NCI-H748 (cell line): Measurements from ENCODE around the gene ALPK3.
"Not testable (repeated sequence)": the region's sequence is repeated elsewhere in the genome, so short reads cannot be mapped to it uniquely, and the experiment has no call there.

Experiments
- DNase-seq: peaks from one replicate; lab custom pipeline; 2025; ENCODE audit not compliant: unreplicated experiment; lab: John Stamatoyannopoulos, UW

The ALPK3 gene

DNA sequence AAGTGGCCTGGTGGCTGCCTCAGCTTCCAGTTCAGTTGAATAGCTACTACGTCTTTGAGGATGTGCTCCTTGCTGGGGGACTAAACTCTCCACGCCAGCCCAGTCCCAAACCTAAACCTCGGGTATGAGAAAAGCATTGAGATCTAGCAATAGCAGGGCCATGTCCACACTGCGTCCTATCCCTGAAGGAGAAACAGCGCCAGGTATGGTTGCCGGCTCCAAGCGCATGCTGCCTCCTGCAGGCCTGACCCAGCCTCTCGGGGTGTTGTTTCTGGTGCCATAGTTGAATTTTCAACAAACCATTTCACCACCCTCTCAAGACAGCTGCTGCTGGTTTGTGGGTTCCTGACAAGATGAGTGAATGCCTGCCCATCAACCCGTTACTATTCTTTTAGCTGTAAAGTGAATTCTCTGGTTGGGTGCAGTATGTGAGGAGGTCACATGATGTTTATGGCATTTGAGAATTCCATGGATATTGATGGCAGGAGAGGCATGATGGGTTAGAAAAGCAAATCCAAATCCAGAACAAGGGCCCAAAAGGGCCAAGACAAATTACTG lies 54.4 kb downstream of the ALPK3 start:
- DNase-seq: no peak

DNA sequence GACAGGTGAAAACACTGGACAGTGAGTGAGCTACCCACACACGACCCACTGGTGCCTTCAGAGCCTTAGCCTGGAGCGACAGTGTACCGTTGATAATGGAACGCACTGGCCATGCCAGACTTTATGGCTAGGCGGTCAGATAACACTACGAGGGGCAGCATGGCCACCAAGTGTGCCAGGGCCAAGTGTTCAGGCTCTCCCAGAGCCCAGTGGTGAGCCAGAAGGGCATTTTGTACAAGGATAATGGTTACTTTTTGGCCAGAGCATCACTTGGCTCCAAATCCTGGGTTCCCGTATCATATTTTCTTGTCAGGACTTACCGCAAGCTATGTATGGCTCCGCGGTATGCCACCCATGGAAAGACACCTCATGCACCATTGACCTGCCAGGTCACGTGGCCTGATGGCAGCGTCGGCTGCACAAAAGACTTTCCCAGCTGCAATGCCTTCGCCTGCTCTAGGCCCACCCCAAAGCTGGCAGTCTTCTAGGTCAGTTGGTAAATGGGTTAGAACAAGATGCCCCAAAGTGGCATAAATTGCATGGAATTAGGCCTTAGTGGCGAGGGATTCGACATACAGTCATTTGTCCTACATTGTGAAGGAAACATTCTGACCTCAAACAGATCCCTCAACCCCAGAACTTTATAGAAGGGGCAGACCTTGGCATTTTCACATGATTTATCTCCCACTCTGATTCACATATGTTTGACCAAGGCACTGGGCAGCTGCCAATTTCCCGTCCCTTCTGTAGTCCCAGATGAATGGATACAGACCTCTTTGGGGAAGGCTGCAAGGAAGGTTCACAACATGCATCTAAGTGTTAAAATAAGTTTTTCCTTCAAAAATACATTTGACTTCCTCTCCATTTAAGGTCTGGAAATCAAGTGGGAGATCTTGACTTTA lies 55.1 kb downstream of the ALPK3 start:
- DNase-seq: no peak

DNA sequence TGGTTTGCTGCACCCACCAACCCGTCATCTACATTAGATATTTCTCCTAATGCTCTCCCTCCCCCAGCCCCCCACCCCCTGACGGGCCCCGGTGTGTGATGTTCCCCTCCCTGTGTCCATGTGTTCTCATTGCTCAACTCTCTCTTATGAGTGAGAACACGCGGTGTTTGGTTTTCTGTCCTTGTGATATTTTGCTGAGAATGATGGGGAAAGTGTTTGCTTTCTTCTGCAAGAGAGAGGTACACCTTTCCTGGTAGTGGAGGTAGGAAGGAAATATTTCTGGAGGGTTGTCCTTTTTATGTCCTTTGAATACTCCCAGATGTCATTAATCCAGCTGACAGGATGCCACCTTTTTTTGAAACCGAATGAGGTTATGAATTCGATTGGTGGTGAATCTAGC lies 56.8 kb downstream of the ALPK3 start:
- DNase-seq: no peak

DNA sequence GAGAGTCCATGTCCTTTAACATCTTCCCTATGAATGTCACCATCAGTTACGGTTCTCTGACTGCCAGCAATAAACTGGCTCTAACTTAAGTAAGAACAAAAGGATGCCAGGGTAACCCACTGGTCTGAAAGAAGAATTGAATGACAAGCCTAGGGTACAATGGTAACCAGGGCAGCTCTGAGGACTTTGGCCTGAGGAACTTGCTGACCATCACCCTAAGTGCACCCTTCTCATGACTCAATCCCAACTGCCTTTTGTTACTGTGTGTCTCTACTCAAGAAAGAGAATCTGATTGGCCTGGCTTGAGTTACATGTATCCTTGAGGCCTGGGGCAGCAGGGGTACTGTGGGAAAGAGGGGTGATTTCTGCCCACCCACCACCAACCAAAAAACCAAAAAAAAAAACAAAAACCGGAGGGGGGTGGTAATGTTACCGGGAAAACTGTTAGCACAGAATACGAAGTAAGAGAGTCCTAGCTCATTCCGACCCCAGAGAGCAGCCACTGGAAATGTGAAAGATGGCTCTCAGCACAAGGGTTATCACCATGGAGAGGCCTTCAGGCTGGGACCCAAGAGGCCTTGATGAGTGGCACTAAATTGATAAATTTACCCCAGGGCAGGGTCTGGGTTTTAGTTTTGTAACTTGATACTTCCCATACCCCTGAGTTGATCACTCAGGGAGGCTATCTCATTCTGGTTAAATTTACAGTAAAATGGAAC lies 58.0 kb downstream of the ALPK3 start:
- no peak for DNase-seq

DNA sequence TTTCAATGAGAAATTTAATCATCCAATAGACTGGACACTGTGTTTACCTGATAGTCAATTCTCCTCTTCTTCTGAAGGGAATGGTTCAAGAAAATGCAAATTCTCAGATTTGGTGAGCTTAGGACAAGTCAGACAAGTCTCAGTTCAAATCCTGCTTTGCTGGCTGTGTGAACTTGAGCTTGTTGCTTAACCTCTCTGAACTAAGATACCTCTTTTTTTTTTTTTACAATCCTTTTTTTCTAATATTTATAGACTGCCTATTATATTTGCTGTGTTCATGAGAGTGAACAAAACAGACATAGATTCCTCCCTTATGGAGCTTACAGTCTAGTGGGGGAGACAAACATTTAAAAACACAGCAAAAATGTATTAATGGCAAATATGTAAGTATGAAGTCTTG lies 59.1 kb downstream of the ALPK3 start:
- no peak for DNase-seq

DNA sequence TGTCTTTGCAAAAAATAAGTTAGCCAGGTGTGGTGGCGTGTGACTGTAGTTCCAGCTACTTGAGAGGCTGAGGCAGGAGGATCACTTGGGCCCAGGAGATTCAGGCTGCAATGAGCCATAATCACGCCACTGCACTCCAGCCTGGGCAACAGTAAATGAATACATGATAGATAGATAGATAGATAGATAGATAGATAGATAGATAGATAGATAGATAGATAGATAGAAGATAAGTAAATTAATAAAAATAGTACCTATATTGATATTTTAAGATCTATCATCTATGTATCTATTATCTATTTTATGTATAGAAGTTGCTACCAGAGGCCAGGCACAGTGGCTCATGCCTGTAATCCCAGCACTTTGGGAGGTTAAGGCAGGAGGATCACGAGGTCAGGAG lies 60.5 kb downstream of the ALPK3 start:
- not testable (repeated sequence) for DNase-seq

DNA sequence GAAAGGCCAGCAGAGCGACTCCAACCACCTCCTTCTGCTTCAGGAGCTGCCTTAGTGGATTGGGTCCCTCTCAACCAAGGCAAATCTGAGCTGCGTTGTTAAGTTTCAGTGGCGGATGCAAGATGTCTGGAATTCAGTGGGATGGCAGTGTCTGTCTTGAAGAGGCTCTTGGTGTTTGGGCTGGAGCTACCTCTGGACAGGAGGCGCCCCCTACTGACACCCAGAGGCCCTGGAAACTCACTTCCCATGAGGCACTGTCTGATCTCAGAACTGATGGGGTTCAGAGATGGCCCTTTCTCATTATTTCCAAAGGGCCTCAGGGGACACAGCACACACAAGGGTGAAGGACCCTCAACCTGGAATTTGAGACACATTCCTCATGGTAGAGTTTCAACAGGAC lies 61.3 kb downstream of the ALPK3 start:
- DNase-seq: peak; percentile 28

DNA sequence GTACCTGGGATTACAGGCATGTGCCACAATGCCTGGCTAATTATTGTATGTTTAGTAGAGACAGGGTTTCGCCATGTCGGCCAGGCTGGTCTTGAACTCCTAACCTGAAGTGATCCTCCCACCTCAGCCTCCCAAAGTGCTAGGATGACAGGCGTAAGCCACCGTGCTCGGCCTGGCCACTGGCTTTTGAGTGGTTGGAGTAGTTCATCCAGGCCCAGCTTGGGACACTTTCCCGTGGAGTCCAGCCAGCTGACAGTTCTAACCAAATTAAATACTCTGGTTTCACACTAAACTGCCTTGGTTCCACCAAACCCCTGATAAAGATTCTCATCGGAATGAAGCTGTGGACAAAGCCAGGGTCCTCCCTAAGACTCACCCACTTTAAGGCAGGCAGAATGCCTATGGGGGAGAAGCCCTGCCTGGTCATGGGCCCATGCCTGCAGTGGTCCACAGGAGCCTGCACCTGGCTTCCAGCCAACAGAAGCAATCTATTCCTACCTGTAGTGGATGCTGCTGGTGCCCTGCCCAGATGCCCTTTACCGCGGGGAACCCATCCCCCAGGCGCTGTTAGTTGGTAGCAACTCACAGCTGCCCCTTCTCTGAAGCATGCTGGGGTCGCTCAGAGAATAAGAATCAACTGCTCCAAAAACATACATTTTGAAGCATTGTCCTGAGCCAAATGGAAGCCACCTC lies 62.1 kb downstream of the ALPK3 start:
- DNase-seq: peak; percentile 10

DNA sequence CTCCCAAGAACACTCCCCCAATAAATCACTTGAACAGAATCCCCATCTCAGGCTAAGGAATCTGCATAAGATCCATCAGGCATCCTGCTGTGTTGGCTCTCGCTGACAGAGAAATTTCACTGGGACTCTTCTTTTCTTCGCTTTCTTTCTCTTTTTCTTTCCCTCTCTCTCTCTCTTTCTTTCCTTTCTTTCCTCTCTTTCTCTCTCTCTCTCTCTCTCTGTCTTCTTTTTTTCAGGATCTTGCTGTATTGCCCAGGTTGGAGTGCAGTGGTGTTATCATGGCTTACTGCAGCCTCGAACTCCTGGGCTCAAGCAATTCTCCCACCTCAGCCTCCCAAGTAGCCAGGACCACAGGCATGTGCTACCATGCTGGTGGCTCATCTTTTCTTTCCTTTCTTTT lies 62.9 kb downstream of the ALPK3 start:
- DNase-seq: no peak

DNA sequence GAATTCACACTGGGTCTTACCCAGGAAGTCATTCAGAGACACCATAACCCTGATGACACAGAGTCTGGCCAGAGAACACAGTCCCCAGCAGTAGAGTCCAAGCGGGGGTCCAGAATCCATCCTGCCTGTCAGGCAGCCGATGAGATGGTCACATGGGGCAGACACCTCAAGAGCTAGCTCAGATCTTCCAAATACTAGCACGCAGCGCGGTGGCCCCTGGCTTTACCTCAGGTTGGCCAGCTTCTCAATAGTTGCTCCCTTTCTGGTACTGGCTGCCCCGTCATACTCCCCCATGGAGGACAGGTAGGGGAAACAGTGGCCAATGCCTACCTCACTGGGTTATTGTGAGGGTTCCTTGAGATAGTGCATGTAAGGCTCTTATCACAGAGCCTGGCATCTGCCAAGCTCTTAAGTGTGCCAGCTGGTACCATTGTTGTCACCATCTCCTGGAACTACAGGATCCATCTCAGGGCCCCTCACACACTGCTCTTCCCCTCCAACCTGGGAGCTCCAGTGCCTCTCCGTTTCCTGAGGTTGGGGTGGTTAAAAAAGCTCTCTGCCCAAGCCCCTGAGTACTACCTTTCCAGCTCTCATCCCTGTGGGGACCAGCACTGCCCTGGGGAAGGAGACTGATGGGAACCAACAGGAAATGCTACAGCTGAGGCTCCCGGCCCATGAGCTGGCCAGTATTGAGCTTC lies 63.8 kb downstream of the ALPK3 start:
- no peak for DNase-seq

DNA sequence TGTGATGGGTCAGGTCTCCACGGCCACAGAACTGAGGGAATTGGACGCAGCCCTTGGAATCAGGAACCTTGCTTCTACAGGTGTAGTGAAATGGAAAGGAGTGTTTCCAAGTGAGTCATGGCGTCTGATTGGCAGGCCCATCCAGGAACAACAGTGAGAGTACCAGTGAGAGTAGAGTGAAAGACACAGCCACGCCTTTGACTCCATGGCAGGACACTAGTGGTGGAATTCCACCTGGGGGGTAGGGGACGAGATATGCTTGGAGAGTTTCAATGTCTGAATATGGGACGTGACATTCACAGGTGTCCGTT lies 64.3 kb downstream of the ALPK3 start:
- DNase-seq: no peak

DNA sequence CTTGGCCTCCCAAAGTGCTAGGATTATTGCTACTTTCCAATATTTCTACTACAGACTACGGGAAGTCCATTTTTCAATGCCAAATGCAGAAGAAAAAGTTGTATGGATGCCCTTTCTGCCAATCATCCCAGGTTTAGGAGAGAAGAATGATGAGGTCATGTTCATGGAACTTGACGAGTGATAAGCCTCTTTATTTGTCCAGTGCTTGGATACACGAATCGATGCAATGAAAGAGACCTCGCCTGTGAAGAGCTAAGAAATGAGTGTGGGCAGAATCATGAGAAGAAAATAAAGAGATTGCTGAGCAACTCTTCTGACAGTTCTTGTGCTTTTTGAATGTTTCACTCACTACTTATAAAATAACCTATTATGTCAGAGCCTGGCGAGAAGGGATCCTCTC lies 66.3 kb downstream of the ALPK3 start:
- no peak for DNase-seq

DNA sequence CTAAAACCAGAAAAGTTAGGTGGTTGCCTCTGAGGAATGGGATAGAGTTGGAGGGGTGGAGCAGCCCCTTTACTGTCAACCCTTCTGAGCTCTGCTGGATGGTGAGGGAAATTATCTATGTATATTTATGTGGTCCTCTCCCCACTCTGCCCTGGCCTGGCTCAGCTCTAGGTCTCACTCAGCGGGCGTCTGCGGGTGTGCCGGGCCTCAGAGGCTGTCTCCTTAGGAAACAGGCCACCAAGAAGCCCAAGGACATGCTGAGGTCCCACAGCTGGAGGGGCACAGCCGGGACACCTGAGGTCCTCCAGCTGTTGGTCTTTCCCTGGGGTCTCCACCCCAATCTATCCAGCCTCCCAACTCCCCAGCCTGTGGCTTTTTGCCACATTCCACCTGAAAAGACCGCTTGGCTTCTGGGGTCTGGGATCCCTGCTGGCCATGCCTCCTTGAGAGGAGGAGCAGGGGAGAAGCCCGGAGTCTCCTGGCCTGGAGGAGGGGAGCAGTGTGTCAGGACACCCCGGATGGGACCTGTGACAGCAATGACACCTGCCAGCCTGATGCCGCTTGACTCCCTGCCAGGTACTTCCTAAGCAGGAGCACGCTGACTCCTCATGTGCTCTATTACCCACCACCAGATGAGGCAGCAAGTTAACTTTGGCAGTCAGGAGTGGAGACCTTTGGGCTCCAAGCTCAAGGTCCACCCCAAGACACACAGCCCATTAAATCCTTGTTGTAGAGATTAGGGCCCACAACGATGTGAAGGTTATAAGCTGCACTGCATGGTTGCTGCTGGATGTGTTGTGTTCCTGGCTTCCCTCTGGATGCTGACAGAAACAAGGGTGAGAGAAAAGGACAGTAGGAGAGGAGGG lies 67.0 kb downstream of the ALPK3 start, which contains the start of gene SLC28A1:
SLC28A1 (plus strand) TSS at position 747 of the 866 bp plus-strand sequence. CDS start 3,099 bp downstream, outside the sequence.
- DNase-seq: no peak

DNA sequence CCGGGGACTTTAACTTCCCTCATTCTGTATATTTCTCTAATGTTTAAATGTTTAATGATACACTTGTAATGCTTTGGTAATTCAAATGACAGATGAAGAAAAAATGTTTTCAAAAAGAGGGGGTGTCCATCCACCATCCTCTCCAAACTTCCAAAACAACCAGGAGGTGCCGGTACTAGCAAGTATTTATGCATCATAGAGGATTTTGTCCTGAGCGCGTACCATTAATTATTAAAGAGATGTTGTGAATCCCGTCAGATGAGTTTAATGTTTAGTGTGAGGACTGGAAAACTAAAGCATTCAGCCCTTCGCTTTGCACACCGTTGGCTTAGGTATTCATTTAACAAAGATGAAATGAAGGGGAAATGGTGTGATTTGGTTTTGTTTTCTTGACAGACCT lies 68.6 kb downstream of the ALPK3 start:
- no peak for DNase-seq

DNA sequence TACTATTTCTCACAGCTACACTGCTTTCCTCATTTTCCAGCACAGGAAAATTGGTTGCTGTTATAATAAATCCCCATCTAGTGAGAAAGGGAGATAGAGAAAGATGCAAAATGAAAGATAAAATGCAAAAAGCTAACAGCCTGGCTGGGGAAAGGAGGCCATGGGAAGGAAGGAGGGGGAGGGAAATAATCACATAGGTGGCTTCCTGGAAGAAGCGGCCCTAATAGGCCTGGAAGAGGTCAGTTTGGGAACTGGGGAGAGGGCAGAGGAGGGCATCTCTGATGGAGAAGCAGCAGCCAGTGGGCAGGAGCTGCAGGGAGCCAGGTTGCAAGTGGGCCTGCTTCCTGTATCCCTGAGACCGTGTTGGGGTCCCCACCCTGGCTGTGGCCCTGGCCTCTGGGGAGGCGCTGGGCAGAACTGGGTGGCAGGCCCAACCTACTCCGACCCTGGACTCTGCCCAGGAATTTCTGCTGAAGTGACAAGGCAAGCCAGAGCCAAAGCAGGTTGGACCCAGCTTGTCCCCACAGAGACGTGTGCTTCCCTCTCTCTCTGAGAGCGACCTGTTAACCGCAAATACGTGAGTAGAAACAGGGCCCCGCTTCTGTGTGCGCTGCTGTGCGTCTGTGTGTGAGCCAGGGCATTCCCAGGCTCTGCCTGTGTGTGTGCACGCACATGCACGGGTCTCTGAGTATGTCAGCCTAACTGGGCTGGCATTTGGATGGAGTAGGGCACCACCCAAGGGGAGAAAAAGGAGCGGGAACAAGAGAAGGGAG lies 69.2 kb downstream of the ALPK3 start:
- DNase-seq: no peak

DNA sequence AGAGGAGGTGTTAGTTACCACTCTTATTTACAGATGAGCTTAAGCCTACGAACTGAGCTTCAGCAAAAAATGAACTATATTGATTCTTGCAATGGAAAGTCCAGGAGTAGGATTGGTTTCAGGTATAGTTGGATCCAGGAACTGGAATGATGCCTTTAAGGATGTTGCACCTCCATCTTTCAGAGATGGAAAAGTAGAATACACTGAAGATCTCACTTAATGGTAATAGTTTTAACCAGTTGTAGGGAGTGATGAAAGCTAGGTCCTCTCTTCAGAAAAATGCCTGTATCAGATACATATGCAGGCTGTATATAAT lies 69.8 kb downstream of the ALPK3 start:
- DNase-seq: no peak

DNA sequence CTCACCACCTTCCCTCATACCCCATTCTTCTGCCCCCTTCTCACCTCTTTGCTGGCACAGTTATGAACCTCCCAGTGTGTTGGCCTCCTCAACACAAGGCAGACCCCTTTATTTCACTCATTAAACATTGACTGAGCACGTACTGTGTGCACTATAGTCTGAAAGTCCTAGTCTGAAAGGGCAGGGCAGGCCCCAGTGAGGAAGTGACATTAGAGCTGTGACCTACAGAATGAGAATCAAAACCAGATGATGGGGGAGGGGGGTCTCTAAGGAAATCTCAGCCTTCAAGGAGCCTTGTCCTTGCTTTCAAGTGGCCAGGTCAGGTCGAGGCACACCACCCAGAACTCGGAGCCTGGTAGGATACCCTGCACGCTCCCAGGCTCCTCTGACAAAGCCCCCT lies 70.8 kb downstream of the ALPK3 start:
- no peak for DNase-seq

DNA sequence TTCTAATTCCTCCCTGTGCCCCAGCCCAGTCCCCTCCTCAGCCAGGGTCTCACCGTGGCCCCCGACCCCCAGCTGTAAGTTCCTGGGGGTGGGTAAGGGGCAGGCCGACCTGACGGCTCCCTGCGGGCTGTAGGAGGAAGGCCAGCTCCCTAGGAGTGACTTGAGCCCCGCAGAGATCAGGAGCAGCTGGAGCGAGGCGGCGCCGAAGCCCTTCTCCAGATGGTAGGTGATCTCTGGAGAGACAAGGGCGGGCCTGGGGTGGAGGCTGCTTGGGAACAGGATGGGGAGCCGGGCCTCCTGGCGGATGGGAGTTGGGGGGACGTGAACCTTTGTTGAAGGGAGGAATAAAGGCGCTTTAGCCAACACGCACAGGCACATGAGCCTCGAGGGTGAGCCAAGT lies 71.5 kb downstream of the ALPK3 start:
- no peak for DNase-seq

DNA sequence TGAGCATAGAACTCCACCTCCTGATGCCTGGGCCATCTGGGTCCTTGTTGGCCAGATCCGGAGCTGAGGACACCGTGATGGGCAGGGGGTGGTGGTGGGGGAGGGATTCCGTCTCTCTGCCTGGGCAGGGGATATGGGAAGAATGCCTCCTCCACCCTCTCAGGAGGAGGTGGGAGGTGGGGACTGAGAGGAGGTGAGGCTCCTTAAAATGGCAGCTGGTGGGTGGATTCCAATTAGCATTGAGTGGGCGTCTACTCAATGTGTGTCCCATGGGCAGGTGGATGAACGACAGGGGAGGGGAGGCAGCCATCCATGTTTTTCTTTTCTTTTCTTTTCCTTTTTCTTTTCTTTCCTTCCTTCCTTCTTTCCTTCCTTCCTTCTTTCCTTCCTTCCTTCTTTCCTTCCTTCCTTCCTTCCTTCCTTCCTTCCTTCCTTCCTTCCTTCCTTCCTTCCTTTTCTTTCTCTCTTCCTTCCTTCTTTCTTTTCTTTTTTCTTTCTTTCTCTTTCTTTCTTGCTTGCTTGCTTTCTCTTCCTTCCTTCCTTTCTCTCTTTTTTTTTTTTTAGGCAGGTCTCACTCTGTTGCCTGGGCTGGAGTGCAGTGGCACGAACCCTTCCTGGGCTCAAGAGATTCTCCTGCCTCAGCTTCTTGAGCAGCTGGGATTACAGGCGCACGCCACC lies 72.3 kb downstream of the ALPK3 start:
- DNase-seq: no peak
